Measurements from ENCODE around the gene CCDC188. TPM values are rescaled to one million over a fixed set of nuclear protein-coding genes. Genes with fewer than 3 reads are reported as not detected.

The CCDC188 gene
- total RNA-seq, 2 donors from 2014 or later = 0.22 to 0.32 TPM

- H3K27me3 ChIP-seq = no peaks in the 10 kb centered on the region
- no peak for TF ChIP-seq CTCF (IDR thresholded peaks at IDR 0.05)
- H3K4me3 ChIP-seq = no peak overlapping the region
- H3K36me3 ChIP-seq = no peaks in the 10 kb centered on the region
- no peaks in the 10 kb centered on the region for H3K9me3 ChIP-seq
- no peak overlapping the region for H3K27ac ChIP-seq
- intact Hi-C loops (cut with DNase I) = no loop called here
- no peak overlapping the region for H3K9ac ChIP-seq (ENCODE audit: low read depth in 2 of 2, low read length in 2 of 2)
- no peak for DNase-seq
- H3K4me1 ChIP-seq = no peaks in the 10 kb centered on the region
Measured at GRCh38 chr22:20196094-20196842, 45.4 kb upstream of the CCDC188 start.

- Histone ChIP-seq H3K27ac (no peak overlapping the region), H3K9ac (ENCODE audit: low read depth in 2 of 2, low read length in 2 of 2) (no peak overlapping the region), H3K27me3 (no peaks in the 10 kb centered on the region), H3K4me1 (no peaks in the 10 kb centered on the region), H3K4me3 (no peak overlapping the region), H3K9me3 (no peaks in the 10 kb centered on the region), H3K36me3 (no peaks in the 10 kb centered on the region)
- TF ChIP-seq CTCF (IDR thresholded peaks at IDR 0.05) = no peak
- DNase-seq = no peak
- intact Hi-C loops (cut with DNase I) = no loop called here
Measured at GRCh38 chr22:20194681-20195593, 44.1 kb upstream of the CCDC188 start.

DNA sequence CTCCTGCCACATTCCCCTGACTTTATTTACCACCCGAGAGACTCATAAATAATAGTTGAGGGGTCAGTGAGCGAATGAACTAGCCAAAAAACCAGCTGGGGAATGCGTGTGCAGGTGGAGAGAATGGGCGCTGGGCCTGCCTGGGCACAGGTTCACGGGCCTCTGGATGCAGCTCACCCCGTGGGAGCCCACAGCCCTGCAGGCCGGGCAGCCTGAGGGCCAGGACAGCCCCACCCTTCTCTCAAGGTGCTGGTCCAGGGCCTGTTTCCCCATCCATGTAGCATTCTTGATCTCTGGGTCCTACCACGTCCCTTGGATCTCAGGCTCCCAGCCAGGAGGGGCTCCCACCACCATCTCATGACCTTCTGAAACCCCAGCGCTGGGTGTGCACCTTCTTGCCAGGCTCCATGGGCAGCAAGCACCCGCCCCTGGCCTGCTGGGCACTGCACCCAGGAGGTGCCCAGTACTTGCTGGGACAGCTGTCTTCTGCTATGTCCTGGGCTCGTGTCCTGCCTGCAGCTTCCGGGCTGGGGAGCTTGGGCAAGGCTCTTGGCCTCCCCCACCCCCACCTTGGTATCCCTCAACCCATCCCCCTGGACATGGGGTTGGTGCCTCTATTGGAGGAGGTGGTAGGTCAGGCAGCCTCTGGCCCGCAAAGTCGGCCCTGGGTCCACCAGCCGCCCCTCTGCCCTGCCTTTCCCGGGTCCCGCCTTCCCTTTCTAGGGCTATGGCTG lies 43.1 kb upstream of the CCDC188 start:
- Histone ChIP-seq H3K4me3 (no peak overlapping the region), H3K9me3 (no peaks in the 10 kb centered on the region), H3K9ac (ENCODE audit: low read depth in 2 of 2, low read length in 2 of 2) (no peak overlapping the region), H3K27me3 (no peaks in the 10 kb centered on the region), H3K36me3 (no peaks in the 10 kb centered on the region), H3K27ac (no peak overlapping the region), H3K4me1 (no peaks in the 10 kb centered on the region)
- no peak for TF ChIP-seq CTCF (IDR thresholded peaks at IDR 0.05)
- no peak for DNase-seq
- intact Hi-C loops (cut with DNase I) = no loop called here

- intact Hi-C loops (cut with DNase I) = no loop called here
- DNase-seq = no peak
- H3K9ac ChIP-seq (ENCODE audit: low read depth in 2 of 2, low read length in 2 of 2) = no peak overlapping the region
- no peaks in the 10 kb centered on the region for H3K9me3 ChIP-seq
- no peaks in the 10 kb centered on the region for H3K27me3 ChIP-seq
- no peaks in the 10 kb centered on the region for H3K36me3 ChIP-seq
- H3K27ac ChIP-seq = no peak overlapping the region
- no peaks in the 10 kb centered on the region for H3K4me1 ChIP-seq
- no peak overlapping the region for H3K4me3 ChIP-seq
- no peak for TF ChIP-seq CTCF (IDR thresholded peaks at IDR 0.05)
Measured at GRCh38 chr22:20192972-20193760, 42.3 kb upstream of the CCDC188 start.
